CD4-positive, alpha-beta T cell (primary cell): ENCODE data around the gene FSTL4. TPM values are rescaled to one million over a fixed set of nuclear protein-coding genes. Genes with fewer than 3 reads are reported as not detected.
"Not testable (repeated sequence)": the region's sequence is repeated elsewhere in the genome, so short reads cannot be mapped to it uniquely, and the experiment has no call there.

Experiments used
- ATAC-seq: fragments of 200-7000 bp; cut with Tn5 transposase; one replicate; pipeline ENCODE4 v1.10.0; 2022; ENCODE audit warnings: mild to moderate bottlenecking; ENCODE audit not compliant: poor library complexity
- CTCF ChIA-PET: fragments of 350-600 bp; sonication (Branson Sonifier 250); formaldehyde crosslinking; loops from one replicate; lab custom pipeline; 2021; ENCODE audit warnings: antibody characterized with exemption, inconsistent platforms; lab: Charles Lee
- POLR2A ChIA-PET: fragments of 350-600 bp; sonication (Branson Sonifier 250); formaldehyde crosslinking; loops from one replicate; lab custom pipeline; 2021; ENCODE audit warnings: antibody characterized with exemption, inconsistent platforms; lab: Charles Lee
- DNase-seq, 14 experiments: peaks; one replicate each; pipeline ENCODE4 v3.0.0-alpha.2; 2013 to 2020; ENCODE audit warnings: mixed read lengths in 2 of 14
- H3K27ac ChIP-seq, 2 donors: one replicate each; pipeline versions ENCODE4 v1.5.1 to v1.7.0; 2013; ENCODE audit warnings: low read length in 2 of 2, low read depth in 1 of 2, mild to moderate bottlenecking in 1 of 2
- H3K27me3 ChIP-seq, 2 experiments: 1 replicate in 1 of 2; 2 replicates in 1 of 2; pipeline versions ENCODE4 v1.6.1 to v1.7.0; 2013; ENCODE audit warnings: low read length in 2 of 2, control low read depth in 1 of 2, mild to moderate bottlenecking in 1 of 2, moderate library complexity in 1 of 2; ENCODE audit not compliant: insufficient read depth in 2 of 2, control insufficient read depth in 1 of 2
- H3K36me3 ChIP-seq: one replicate; pipeline ENCODE4 v1.6.1; 2013; ENCODE audit warnings: low read length, control low read depth; ENCODE audit not compliant: insufficient read depth
- H3K4me1 ChIP-seq: one replicate; pipeline ENCODE4 v1.6.1; 2013; ENCODE audit warnings: low read length, control low read depth; ENCODE audit not compliant: insufficient read depth
- H3K4me3 ChIP-seq: one replicate; pipeline ENCODE4 v1.5.1; 2013; ENCODE audit warnings: mild to moderate bottlenecking, low read length, moderate library complexity
- H3K9me3 ChIP-seq, 2 experiments: 1 replicate in 1 of 2; 2 replicates in 1 of 2; pipeline versions ENCODE4 v1.6.1 to v1.7.0; 2013; ENCODE audit warnings: low read length in 2 of 2, mild to moderate bottlenecking in 2 of 2, control low read depth in 1 of 2, moderate library complexity in 1 of 2; ENCODE audit not compliant: control insufficient read depth in 1 of 2, insufficient read depth in 1 of 2
- H3K27ac Mint-ChIP-seq: one replicate; pipeline ENCODE4 v1.8.0; 2020; ENCODE audit warnings: mixed read lengths
- H3K27me3 Mint-ChIP-seq: one replicate; pipeline ENCODE4 v1.8.0; 2021; ENCODE audit warnings: mixed read lengths
- H3K36me3 Mint-ChIP-seq: one replicate; pipeline ENCODE4 v1.8.0; 2021; ENCODE audit warnings: low read depth, mixed read lengths
- H3K4me1 Mint-ChIP-seq: one replicate; pipeline ENCODE4 v1.8.0; 2021; ENCODE audit warnings: low read depth, mixed read lengths
- H3K4me3 Mint-ChIP-seq: one replicate; pipeline ENCODE4 v1.8.0; 2020; ENCODE audit warnings: mild to moderate bottlenecking, mixed read lengths
- H3K9me3 Mint-ChIP-seq: one replicate; pipeline ENCODE4 v1.8.0; 2020; ENCODE audit warnings: mixed read lengths
- CTCF ChIP-seq: fragments of 200-600 bp; IDR thresholded peaks from one replicate; pipeline ENCODE4 v1.8.0; 2022; ENCODE audit warnings: antibody characterized with exemption, mild to moderate bottlenecking
- intact Hi-C, 2 experiments: fragments of 100-400 bp; cut with DNase I in 1 of 2; cut with micrococcal nuclease in 1 of 2; formaldehyde crosslinking; loops; one replicate each; pipeline versions ENCODE4 v1.15.1 to v1.9.0; 2023 to 2025; cut with DNase I, micrococcal nuclease
- total RNA-seq, 174 experiments: library from RNA in 2 of 174; stranded (reverse) in 2 of 174; gene quantifications; one replicate each; pipeline ENCODE4 v1.2.3 and lab custom pipeline; 2021 to 2026

Gene FSTL4
- total RNA-seq, 2 experiments from 2014 or later = not detected

- Histone ChIP-seq H3K27me3 (no peaks in the 10 kb centered on the region), H3K36me3 (no peaks in the 10 kb centered on the region), H3K9me3 (no peaks in the 10 kb centered on the region), H3K4me1 (no peaks in the 10 kb centered on the region), H3K4me3 (no peak overlapping the region), H3K27ac (no peak overlapping the region)
- intact Hi-C loops = no loop called here
- Mint-ChIP-seq H3K4me3 (no peak overlapping the region), H3K27ac (no peak overlapping the region), H3K9me3 (no peaks in the 10 kb centered on the region), H3K27me3 (peaks cover 4% of the 10 kb centered on the region), H3K4me1 (no peaks in the 10 kb centered on the region), H3K36me3 (no peaks in the 10 kb centered on the region)
- no peak for TF ChIP-seq CTCF
- ChIA-PET POLR2A (no interaction called here), CTCF (no interaction called here)
- ATAC-seq = no peak
- no peak for DNase-seq
Observed at GRCh38 chr5:133446440-133446839, 165.9 kb downstream of the FSTL4 start.

GRCh38 chr5:133445744-133446143 is 166.6 kb downstream of the FSTL4 start:
- Mint-ChIP-seq H3K9me3 (no peaks in the 10 kb centered on the region), H3K36me3 (no peaks in the 10 kb centered on the region), H3K27me3 (peaks cover 4% of the 10 kb centered on the region), H3K4me1 (no peaks in the 10 kb centered on the region), H3K27ac (no peak overlapping the region), H3K4me3 (no peak overlapping the region)
- no peak for TF ChIP-seq CTCF
- CTCF ChIA-PET = no interaction called here
- Histone ChIP-seq H3K9me3 (no peaks in the 10 kb centered on the region), H3K27me3 (no peaks in the 10 kb centered on the region), H3K4me3 (no peak overlapping the region), H3K27ac (no peak overlapping the region), H3K36me3 (no peaks in the 10 kb centered on the region), H3K4me1 (no peaks in the 10 kb centered on the region)
- no peak for ATAC-seq
- no peak for DNase-seq
- POLR2A ChIA-PET = no interaction called here
- intact Hi-C loops = no loop called here

- H3K9me3 Mint-ChIP-seq, intact Hi-C loops, H3K9me3 ChIP-seq, ATAC-seq, H3K4me1 ChIP-seq, H3K27me3 ChIP-seq, DNase-seq, H3K27me3 Mint-ChIP-seq, CTCF ChIA-PET, H3K4me1 Mint-ChIP-seq, H3K4me3 ChIP-seq, H3K36me3 Mint-ChIP-seq, H3K4me3 Mint-ChIP-seq, H3K27ac Mint-ChIP-seq, H3K27ac ChIP-seq, H3K36me3 ChIP-seq, POLR2A ChIA-PET: not testable (repeated sequence)
Observed at GRCh38 chr5:133445204-133445603, 167.1 kb downstream of the FSTL4 start.

GRCh38 chr5:133444711-133445110 is 167.6 kb downstream of the FSTL4 start:
- CTCF ChIA-PET = no interaction called here

More at GRCh38 chr5:133444711-133445110, 167.6 kb downstream of the FSTL4 start:
- POLR2A ChIA-PET = no interaction called here
- no peaks in the 10 kb centered on the region for H3K9me3 ChIP-seq
- no peak overlapping the region for H3K4me3 Mint-ChIP-seq
- H3K27ac Mint-ChIP-seq = no peak overlapping the region
- no peaks in the 10 kb centered on the region for H3K36me3 ChIP-seq
- DNase-seq = no peak
- H3K27ac ChIP-seq = no peak overlapping the region
- H3K27me3 ChIP-seq = no peaks in the 10 kb centered on the region
- ATAC-seq = no peak
- H3K9me3 Mint-ChIP-seq = no peaks in the 10 kb centered on the region
- TF ChIP-seq CTCF = no peak
- intact Hi-C loops = no loop called here
- H3K4me3 ChIP-seq = no peak overlapping the region
- H3K36me3 Mint-ChIP-seq = no peaks in the 10 kb centered on the region
- H3K27me3 Mint-ChIP-seq = no peaks in the 10 kb centered on the region
- no peaks in the 10 kb centered on the region for H3K4me1 Mint-ChIP-seq
- H3K4me1 ChIP-seq = no peaks in the 10 kb centered on the region
